Cardiac fibroblast (primary cell): Measurements from ENCODE around the gene PMEPA1.

ENCODE experiments used
- DNase-seq, 2 donors: peaks; one replicate each; pipeline versions ENCODE4 v3.0.0 to v3.0.0-alpha.2; 2010; ENCODE audit warnings: low read depth in 2 of 2
- H3K4me3 ChIP-seq, 2 donors: replicated peaks in 1 of 2; 1 replicate in 1 of 2; 2 replicates in 1 of 2; pipeline ENCODE4 v1.5.1; 2011; ENCODE audit warnings: low read depth in 2 of 2, low read length in 2 of 2, mild to moderate bottlenecking in 2 of 2, moderate library complexity in 1 of 2
- CTCF ChIP-seq: IDR thresholded peaks from one replicate; pipeline ENCODE4 v1.5.1; 2011; ENCODE audit warnings: low read depth, mild to moderate bottlenecking, low read length, inconsistent platforms

PMEPA1 gene

GRCh38 chr20:57713951-57714350, 4.1 kb upstream of the PMEPA1 start:
- TF ChIP-seq CTCF, result no peak
- H3K4me3 ChIP-seq, result no peak overlapping the region
- no peak for DNase-seq

- peak in 1 of 2 donors; percentile 19 for DNase-seq
- TF ChIP-seq CTCF, result no peak
- no peak overlapping the region for H3K4me3 ChIP-seq
Observed at GRCh38 chr20:57713505-57713903, 3.7 kb upstream of the PMEPA1 start.

- TF ChIP-seq CTCF, result no peak
- DNase-seq, result no peak
- H3K4me3 ChIP-seq, result no peak overlapping the region
Observed at GRCh38 chr20:57712851-57713504, 3.2 kb upstream of the PMEPA1 start.

GRCh38 chr20:57712341-57712740, 2.5 kb upstream of the PMEPA1 start:
- no peak overlapping the region for H3K4me3 ChIP-seq
- TF ChIP-seq CTCF, result no peak
- no peak for DNase-seq

- DNase-seq, result no peak
- no peak overlapping the region for H3K4me3 ChIP-seq
- no peak for TF ChIP-seq CTCF
Observed at GRCh38 chr20:57711826-57712225, 2.0 kb upstream of the PMEPA1 start.

GRCh38 chr20:57711311-57711712, 1.5 kb upstream of the PMEPA1 start:
- no peak for DNase-seq
- no peak for TF ChIP-seq CTCF
- no peak overlapping the region for H3K4me3 ChIP-seq

- no peak for DNase-seq
- H3K4me3 ChIP-seq, result peak overlapping the region; percentile 65 to 72
- no peak for TF ChIP-seq CTCF
Observed at GRCh38 chr20:57710841-57711240, 1.0 kb upstream of the PMEPA1 start.
